ENCODE results near the gene RABGAP1L. TPM values are rescaled to one million over a fixed set of nuclear protein-coding genes. Genes with fewer than 3 reads are reported as not detected.

The RABGAP1L gene
- total RNA-seq, 1 donor from 2014 or later, result 69.2 TPM

DNA sequence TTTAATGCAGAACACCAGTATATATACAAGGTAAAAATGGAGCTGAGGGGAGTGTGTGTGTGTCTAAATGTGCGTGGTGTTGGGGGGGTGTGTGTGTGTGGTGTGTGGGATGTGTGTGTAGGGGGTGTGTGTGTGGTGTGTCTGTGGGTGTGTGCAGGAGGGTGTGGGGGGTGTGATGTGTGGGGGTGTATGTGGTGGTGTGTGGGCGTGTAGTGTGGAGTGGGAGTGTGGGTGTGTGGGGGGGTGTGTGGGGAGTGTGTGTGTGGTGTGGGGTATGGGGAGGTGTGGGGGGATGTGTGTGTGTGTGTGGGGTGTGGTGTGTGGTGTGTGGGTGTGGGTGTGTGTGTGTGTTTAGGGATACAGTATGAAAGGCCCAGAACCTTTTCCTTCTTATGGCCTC lies 638.1 kb downstream of the RABGAP1L start:
- TF ChIP-seq, protein P1, sequence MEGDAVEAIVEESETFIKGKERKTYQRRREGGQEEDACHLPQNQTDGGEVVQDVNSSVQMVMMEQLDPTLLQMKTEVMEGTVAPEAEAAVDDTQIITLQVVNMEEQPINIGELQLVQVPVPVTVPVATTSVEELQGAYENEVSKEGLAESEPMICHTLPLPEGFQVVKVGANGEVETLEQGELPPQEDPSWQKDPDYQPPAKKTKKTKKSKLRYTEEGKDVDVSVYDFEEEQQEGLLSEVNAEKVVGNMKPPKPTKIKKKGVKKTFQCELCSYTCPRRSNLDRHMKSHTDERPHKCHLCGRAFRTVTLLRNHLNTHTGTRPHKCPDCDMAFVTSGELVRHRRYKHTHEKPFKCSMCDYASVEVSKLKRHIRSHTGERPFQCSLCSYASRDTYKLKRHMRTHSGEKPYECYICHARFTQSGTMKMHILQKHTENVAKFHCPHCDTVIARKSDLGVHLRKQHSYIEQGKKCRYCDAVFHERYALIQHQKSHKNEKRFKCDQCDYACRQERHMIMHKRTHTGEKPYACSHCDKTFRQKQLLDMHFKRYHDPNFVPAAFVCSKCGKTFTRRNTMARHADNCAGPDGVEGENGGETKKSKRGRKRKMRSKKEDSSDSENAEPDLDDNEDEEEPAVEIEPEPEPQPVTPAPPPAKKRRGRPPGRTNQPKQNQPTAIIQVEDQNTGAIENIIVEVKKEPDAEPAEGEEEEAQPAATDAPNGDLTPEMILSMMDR (IDR thresholded peaks at IDR 0.05; ENCODE audit: borderline replicate concordance), result no peak
- intact Hi-C loops (cut with micrococcal nuclease), result no loop called here

DNA sequence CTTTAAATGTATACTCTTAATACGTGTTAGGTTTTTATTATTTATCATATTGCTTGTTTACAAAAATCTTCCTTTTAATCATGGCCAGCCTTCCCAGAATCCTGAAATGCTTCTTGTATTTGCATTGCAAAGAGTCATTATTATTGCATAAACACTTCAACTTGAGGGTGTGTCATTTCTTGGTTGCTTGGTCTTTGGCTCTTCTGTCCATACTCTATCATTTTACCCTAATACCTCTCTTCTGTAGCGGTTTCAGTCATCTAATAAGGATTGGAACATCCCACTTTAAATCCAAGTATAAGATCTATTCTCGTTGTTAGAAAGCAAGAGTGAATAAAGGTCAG lies 639.8 kb downstream of the RABGAP1L start:
- DNase-seq, result no peak
- Histone ChIP-seq H3K4me1 (peaks cover 25% of the 10 kb centered on the region), H3K9me3 (replicated peaks) (no peaks in the 10 kb centered on the region), H3K36me3 (no peaks in the 10 kb centered on the region), H3K27me3 (ENCODE audit: low read depth) (no peaks in the 10 kb centered on the region), H3K27ac (replicated peaks) (peak overlapping the region; percentile 61), H3K4me3 (peak overlapping the region; percentile 65)
- intact Hi-C loops (cut with micrococcal nuclease), result no loop called here
- TF ChIP-seq, protein P1 (IDR thresholded peaks at IDR 0.05; ENCODE audit: borderline replicate concordance), result no peak

More for the DNA sequence above, 638.1 kb downstream of the RABGAP1L start:
- Histone ChIP-seq H3K27ac (replicated peaks) (no peak overlapping the region), H3K36me3 (no peaks in the 10 kb centered on the region), H3K4me1 (peaks cover 25% of the 10 kb centered on the region), H3K9me3 (replicated peaks) (no peaks in the 10 kb centered on the region), H3K4me3 (no peak overlapping the region), H3K27me3 (ENCODE audit: low read depth) (no peaks in the 10 kb centered on the region)
- DNase-seq, result no peak

DNA sequence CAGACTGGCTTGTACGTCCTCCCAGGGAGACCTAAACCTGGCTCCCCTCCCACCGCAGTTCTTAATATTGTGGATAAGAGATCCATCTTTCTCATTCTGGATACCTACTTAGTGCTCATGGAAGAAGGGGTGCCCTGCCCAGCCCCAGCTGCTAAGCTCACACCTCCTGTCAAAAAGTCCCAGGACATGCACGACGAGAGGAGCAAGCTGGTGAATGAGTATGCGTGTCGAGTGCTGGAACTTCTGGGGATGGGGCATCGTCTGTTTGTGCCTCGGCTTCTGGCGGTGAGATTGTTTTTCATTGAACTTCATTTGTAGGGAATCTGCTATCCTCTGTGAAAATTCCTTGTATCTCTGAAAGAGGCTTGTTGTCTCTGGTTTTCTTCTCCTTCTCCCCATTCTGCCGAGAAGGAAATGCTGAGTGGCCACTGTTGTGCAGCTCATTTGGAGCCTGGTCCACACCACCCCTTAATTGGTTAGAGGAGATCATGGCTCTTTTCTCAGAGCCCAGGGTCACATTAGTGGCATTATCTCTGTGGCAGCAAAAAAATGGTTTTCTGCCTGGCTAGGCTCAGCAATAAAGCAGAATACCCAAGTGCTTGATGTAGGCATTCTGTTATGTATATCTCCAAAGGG lies 641.0 kb downstream of the RABGAP1L start:
- TF ChIP-seq, protein P1 (IDR thresholded peaks at IDR 0.05; ENCODE audit: borderline replicate concordance), result no peak
- H3K4me1 ChIP-seq, result peaks cover 25% of the 10 kb centered on the region
- H3K36me3 ChIP-seq, result no peaks in the 10 kb centered on the region
- no peak for DNase-seq
- H3K27me3 ChIP-seq (ENCODE audit: low read depth), result no peaks in the 10 kb centered on the region
- intact Hi-C loops (cut with micrococcal nuclease), result no loop called here
- no peaks in the 10 kb centered on the region for H3K9me3 ChIP-seq (replicated peaks)
- peak overlapping the region; percentile 61 for H3K27ac ChIP-seq (replicated peaks)
- peak overlapping the region; percentile 65 for H3K4me3 ChIP-seq

DNA sequence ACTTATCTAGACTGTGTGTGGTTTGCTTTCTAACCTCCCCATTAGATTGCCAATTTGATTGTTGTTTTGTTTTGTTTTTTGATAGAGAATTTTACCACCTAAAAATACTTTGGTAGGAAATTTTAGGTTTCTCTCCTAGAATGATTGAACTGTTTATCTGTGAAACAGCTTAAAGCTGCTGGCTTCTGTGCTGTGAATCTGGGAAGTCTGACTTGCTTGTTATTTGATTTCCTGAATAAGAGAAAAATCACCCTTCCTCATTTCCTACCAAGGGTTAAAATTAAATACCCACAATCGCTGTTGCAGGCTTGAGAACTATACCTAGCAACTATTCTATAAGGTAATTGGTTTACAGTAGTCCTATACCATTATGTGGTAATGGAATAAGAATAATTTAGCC lies 641.6 kb downstream of the RABGAP1L start:
- Histone ChIP-seq H3K9me3 (replicated peaks) (no peaks in the 10 kb centered on the region), H3K27me3 (ENCODE audit: low read depth) (no peaks in the 10 kb centered on the region), H3K27ac (replicated peaks) (no peak overlapping the region), H3K36me3 (no peaks in the 10 kb centered on the region), H3K4me3 (peak overlapping the region; percentile 65), H3K4me1 (peaks cover 25% of the 10 kb centered on the region)
- TF ChIP-seq, protein P1 (IDR thresholded peaks at IDR 0.05; ENCODE audit: borderline replicate concordance), result no peak
- DNase-seq, result no peak
- intact Hi-C loops (cut with micrococcal nuclease), result no loop called here

DNA sequence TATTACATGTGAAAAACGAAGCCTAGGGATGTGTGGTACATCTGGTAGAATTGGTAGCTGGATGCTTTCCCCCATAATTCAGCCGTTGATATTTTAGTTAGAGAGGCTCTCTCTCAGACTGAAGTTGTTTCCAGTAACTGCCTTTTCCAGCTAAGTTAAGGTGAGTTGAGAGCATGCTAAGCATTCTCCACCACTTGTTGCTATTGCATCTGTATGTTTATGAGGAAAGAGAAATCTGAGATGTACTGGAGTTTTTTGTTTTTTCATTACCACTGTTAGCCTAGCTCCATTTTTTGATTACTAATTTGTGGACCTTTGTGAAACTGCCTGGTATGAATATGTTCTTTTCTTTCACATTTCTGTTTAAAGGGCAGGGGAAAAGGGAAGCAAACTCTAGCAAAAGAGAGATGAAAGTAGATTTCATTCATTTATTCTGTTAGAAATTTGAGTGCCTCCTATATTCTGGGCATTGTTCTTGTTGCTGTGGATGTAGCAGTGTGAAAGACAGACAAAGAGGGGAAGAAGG lies 650.5 kb downstream of the RABGAP1L start:
- TF ChIP-seq, protein P1 (IDR thresholded peaks at IDR 0.05; ENCODE audit: borderline replicate concordance), result no peak
- Histone ChIP-seq H3K36me3 (no peaks in the 10 kb centered on the region), H3K4me3 (no peak overlapping the region), H3K9me3 (replicated peaks) (no peaks in the 10 kb centered on the region), H3K27me3 (ENCODE audit: low read depth) (no peaks in the 10 kb centered on the region), H3K27ac (replicated peaks) (no peak overlapping the region), H3K4me1 (no peaks in the 10 kb centered on the region)
- intact Hi-C loops (cut with micrococcal nuclease), result no loop called here
- no peak for DNase-seq
